T-helper 17 cell (primary cell): Measurements from ENCODE around the gene PRPS1L1. TPM values are rescaled to one million over a fixed set of nuclear protein-coding genes. Genes with fewer than 3 reads are reported as not detected.

Source experiments
- ATAC-seq: fragments of 150-1000 bp; cut with Tn5 transposase; 2 replicates; pipeline ENCODE4 v1.10.0; 2021; ENCODE audit warnings: mild to moderate bottlenecking, moderate library complexity
- DNase-seq, 3 donors: peaks; one replicate each; pipeline versions ENCODE4 v3.0.0 to v3.0.0-alpha.2; 2020 to 2021
- H3K9me3 ChIP-seq: one replicate; pipeline ENCODE4 v1.7.0; 2013; ENCODE audit warnings: low read length, mild to moderate bottlenecking; ENCODE audit not compliant: control insufficient read depth, poor library complexity, severe bottlenecking
- H3K27ac Mint-ChIP-seq: one replicate; pipeline ENCODE4 v1.8.0; 2022; ENCODE audit warnings: mild to moderate bottlenecking, moderate library complexity, mixed read lengths
- H3K27me3 Mint-ChIP-seq: one replicate; pipeline ENCODE4 v1.8.0; 2022; ENCODE audit warnings: mixed read lengths
- H3K36me3 Mint-ChIP-seq: one replicate; pipeline ENCODE4 v1.8.0; 2022; ENCODE audit warnings: low read depth, mixed read lengths
- H3K4me1 Mint-ChIP-seq: one replicate; pipeline ENCODE4 v1.8.0; 2022; ENCODE audit warnings: mild to moderate bottlenecking, mixed read lengths
- H3K4me3 Mint-ChIP-seq: one replicate; pipeline ENCODE4 v1.8.0; 2022; ENCODE audit warnings: mild to moderate bottlenecking, moderate library complexity, mixed read lengths
- total RNA-seq, 4 donors: library from RNA in 2 of 4; stranded (reverse) in 2 of 4; gene quantifications; one replicate each; pipeline ENCODE4 v1.2.3 and lab custom pipeline; 2022 to 2026

PRPS1L1 gene
- total RNA-seq, 2 donors from 2014 or later: not detected

DNA sequence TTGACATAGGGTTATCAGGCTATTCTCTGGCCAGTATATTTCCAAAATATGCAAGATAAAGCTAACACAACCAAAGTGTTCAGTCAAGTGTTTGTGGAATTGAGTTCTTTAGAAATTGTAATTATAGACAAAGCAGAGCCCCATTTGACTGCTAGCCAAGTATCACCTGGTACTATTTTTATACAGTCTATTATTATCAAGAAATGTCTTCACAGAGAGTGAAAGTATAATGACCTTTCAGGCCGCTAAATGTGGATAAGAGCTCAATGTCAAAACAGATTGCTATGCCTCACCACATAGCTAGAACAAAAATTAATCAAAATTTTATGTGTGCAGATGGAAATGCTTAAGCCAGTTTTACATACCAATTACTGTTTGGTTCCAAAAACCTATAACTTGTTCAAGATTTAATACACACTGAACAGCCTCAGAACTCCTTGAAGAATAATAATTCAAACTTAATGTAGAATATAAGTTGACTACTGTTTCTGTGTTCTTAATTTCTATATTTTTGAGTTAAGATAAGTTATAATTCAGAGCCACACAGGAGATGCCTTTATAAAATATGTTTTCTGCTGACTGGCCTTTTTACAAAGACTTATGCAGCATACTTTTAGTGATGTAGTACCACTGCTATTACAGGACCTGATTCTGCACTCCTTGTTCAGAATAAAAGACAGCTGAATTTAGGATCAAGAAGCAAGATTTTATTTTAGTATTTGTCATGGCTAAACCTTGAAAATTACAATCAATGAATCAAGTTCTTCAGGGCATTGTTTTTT lies 31.0 kb downstream of the PRPS1L1 start:
- H3K9me3 ChIP-seq: no peaks in the 10 kb centered on the region
- Mint-ChIP-seq H3K27me3 (peaks cover 8% of the 10 kb centered on the region), H3K4me3 (no peak overlapping the region), H3K4me1 (peaks cover 3% of the 10 kb centered on the region), H3K36me3 (peaks cover 3% of the 10 kb centered on the region), H3K27ac (no peak overlapping the region)
- DNase-seq: no peak
- ATAC-seq: no peak

GRCh38 chr7:17996040-17996439 lies 31.6 kb downstream of the PRPS1L1 start:
- ATAC-seq (no peak), DNase-seq (no peak)
- Mint-ChIP-seq H3K4me3 (no peak overlapping the region), H3K36me3 (peaks cover 3% of the 10 kb centered on the region), H3K4me1 (peaks cover 3% of the 10 kb centered on the region), H3K27ac (no peak overlapping the region), H3K27me3 (peaks cover 8% of the 10 kb centered on the region)
- no peaks in the 10 kb centered on the region for H3K9me3 ChIP-seq

GRCh38 chr7:17994079-17994850 lies 33.4 kb downstream of the PRPS1L1 start:
- no peak overlapping the region for H3K27ac Mint-ChIP-seq
- H3K4me1 Mint-ChIP-seq: peaks cover 3% of the 10 kb centered on the region
- H3K27me3 Mint-ChIP-seq: peaks cover 8% of the 10 kb centered on the region
- no peaks in the 10 kb centered on the region for H3K36me3 Mint-ChIP-seq
- no peaks in the 10 kb centered on the region for H3K9me3 ChIP-seq
- ATAC-seq (no peak), DNase-seq (no peak)
- no peak overlapping the region for H3K4me3 Mint-ChIP-seq

GRCh38 chr7:17991866-17992648 lies 35.6 kb downstream of the PRPS1L1 start:
- H3K9me3 ChIP-seq: no peaks in the 10 kb centered on the region
- DNase-seq (no peak), ATAC-seq (no peak)
- Mint-ChIP-seq H3K4me3 (peak overlapping the region; percentile 5), H3K27me3 (peaks cover 22% of the 10 kb centered on the region), H3K27ac (no peak overlapping the region), H3K36me3 (no peaks in the 10 kb centered on the region), H3K4me1 (peaks cover 3% of the 10 kb centered on the region)

DNA sequence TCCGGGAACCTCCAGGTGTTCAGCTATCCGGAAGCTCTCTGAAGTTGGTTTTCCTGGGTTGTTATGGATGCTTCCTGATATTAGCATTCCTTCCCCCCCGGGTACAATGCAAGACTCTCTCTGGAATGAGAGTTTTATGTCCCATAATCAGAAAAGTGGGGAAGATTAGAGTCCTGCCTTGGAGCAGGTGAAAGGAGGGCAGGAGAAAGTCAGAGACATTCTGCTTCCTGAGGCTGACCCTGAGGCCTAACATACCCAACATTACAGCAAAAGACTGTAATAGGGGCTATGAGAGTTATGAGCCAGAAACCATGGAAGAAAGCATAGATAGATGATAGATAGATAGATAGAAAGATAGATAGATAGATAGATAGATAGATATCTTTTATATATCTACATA lies 36.9 kb downstream of the PRPS1L1 start:
- H3K4me3 Mint-ChIP-seq: no peak overlapping the region
- H3K36me3 Mint-ChIP-seq: no peaks in the 10 kb centered on the region
- ATAC-seq (no peak), DNase-seq (no peak)
- H3K4me1 Mint-ChIP-seq: peaks cover 3% of the 10 kb centered on the region
- peaks cover 34% of the 10 kb centered on the region for H3K27me3 Mint-ChIP-seq
- no peak overlapping the region for H3K27ac Mint-ChIP-seq
- no peaks in the 10 kb centered on the region for H3K9me3 ChIP-seq

DNA sequence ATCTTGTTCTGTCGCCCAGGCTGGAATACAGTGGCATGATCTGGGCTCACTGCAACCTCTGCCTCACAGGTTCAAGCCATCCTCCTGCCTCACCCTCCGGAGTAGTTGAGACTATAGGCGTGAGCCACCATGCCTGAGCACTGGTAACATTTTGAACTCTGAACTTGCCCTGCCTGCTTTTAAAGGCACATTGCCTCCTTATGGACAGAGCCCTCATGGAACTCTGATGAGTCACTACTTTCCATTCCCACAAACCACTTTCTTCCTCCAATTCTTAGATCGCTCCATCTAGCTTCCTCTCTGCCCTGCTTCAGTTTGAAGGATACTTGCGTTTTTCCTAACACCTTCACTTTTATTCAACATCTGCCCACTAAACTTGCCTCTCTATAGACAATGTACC lies 38.1 kb downstream of the PRPS1L1 start:
- H3K4me3 Mint-ChIP-seq: no peak overlapping the region
- H3K27me3 Mint-ChIP-seq: peaks cover 36% of the 10 kb centered on the region
- H3K9me3 ChIP-seq: no peaks in the 10 kb centered on the region
- DNase-seq: no peak
- H3K36me3 Mint-ChIP-seq: no peaks in the 10 kb centered on the region
- no peak overlapping the region for H3K27ac Mint-ChIP-seq
- no peak for ATAC-seq
- H3K4me1 Mint-ChIP-seq: peaks cover 3% of the 10 kb centered on the region

DNA sequence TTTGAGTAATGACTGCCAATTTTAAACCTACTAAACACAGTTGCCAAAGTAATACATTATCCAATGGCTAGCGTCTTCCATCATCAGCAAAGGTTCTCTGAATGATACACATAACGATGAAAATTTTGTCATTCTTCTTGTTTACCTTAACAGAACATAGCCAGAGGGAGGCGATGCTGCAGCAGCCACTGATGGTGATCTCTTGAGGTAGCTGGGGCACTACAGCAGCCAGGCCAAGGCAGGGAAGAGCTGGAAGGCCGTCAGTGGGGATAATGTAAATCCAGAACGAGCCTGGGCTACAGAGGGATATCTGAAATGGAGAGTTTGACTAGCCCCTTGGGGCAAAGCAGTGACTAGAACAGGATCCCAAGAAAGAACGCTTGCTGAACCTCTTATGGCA lies 38.8 kb downstream of the PRPS1L1 start:
- Mint-ChIP-seq H3K27ac (no peak overlapping the region), H3K4me1 (peaks cover 3% of the 10 kb centered on the region), H3K4me3 (no peak overlapping the region), H3K27me3 (peaks cover 36% of the 10 kb centered on the region), H3K36me3 (no peaks in the 10 kb centered on the region)
- H3K9me3 ChIP-seq: no peaks in the 10 kb centered on the region
- ATAC-seq (no peak), DNase-seq (no peak)

DNA sequence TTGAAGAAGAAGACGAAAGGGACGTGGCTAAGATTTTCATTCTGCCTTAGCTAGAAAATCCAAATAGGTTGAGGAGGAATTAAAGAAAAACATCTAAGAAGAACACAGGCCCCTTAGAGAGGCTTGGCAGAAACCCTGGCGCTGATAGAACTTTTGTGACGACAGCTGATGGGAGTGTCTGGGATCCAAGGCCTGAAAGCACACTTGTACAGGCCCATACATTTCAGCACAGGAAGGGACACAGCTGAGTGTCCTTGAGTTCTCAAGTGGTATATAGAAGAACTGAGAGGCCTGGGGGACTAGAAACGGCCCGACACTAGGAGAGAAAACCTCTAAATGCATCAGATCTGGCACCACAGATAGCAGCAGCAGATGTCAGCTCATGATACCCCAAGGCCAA lies 39.5 kb downstream of the PRPS1L1 start:
- Mint-ChIP-seq H3K4me1 (peaks cover 3% of the 10 kb centered on the region), H3K4me3 (no peak overlapping the region), H3K27ac (no peak overlapping the region), H3K27me3 (peaks cover 34% of the 10 kb centered on the region), H3K36me3 (no peaks in the 10 kb centered on the region)
- ATAC-seq (no peak), DNase-seq (no peak)
- H3K9me3 ChIP-seq: no peaks in the 10 kb centered on the region

DNA sequence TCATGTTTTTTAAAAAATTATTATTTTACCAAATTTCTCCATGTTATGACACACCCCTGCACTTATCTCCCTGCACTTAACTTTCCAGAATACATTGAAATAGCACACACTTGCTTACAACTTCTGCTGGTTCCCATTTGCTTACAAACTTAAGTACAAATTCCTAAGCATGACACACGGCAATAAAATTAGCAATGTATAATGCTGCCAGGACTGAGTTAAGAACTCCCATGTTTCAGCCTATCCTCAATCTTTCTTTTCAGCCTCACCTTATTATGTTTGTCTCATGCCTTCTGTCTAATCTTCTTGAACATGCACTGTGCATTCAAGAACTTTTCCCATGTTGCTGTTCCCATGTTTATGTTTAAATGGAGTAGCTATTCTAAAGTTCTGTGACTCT lies 40.8 kb downstream of the PRPS1L1 start:
- Mint-ChIP-seq H3K4me3 (no peak overlapping the region), H3K4me1 (no peaks in the 10 kb centered on the region), H3K27me3 (peaks cover 28% of the 10 kb centered on the region), H3K36me3 (no peaks in the 10 kb centered on the region), H3K27ac (no peak overlapping the region)
- no peak for ATAC-seq
- no peak for DNase-seq
- H3K9me3 ChIP-seq: no peaks in the 10 kb centered on the region

DNA sequence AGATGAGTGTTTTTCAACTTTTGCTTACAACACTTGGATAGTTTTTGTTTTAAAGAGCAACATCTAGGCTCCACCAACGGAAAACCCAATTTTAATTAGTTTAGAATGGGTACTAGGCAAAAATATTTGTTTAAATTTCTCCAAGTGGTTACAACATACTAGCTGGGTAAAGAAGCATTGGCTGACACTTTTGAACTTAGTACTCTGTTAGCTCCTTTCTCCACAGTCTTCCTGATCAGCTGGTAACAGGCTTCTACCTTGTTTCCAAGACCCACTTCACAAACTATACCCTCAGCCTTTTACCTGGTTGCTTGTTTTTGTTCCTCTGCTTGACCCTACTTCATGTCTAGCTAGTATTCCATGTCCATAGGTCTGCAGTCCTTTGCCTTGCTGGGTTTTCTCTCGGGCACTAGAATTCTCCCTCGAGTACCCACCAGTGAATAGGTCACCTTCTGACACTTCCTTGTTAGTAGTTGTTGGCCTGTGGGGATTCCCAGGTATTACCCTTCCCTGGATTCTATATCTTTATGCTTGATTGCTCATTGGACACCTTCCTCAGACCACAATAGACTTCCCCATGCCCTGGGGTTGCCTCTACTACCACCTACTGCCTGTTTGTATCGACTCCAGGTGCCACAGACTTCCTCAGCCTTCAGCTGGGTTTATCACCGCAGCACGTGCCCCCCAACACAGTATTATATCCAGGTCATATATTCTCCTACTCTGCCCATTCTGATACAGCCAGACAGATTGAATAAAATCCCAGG lies 42.0 kb downstream of the PRPS1L1 start:
- DNase-seq (no peak), ATAC-seq (no peak)
- Mint-ChIP-seq H3K4me1 (no peaks in the 10 kb centered on the region), H3K36me3 (no peaks in the 10 kb centered on the region), H3K4me3 (no peak overlapping the region), H3K27ac (no peak overlapping the region), H3K27me3 (peaks cover 28% of the 10 kb centered on the region)
- no peaks in the 10 kb centered on the region for H3K9me3 ChIP-seq

DNA sequence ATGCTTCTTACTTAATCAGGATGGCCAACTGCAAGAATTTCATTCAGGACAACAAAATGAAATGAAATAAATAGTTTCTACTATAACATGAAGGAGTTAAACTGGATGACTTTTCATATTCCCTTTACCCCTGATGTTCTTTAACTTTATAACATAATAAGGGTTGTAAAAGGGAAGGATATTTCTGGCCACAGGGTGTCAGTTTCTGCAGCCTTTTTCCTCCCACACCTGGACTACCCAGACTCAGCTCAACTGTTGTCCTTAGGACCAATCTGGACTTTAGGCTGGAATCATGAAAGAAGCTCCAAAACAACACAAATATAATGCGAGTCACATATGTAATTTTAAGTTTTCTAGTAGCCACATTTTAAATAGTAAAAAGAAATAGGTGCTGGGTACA lies 43.4 kb downstream of the PRPS1L1 start:
- H3K4me3 Mint-ChIP-seq: no peak overlapping the region
- ATAC-seq (no peak), DNase-seq (no peak)
- H3K27ac Mint-ChIP-seq: no peak overlapping the region
- peaks cover 28% of the 10 kb centered on the region for H3K27me3 Mint-ChIP-seq
- no peaks in the 10 kb centered on the region for H3K36me3 Mint-ChIP-seq
- no peaks in the 10 kb centered on the region for H3K4me1 Mint-ChIP-seq
- H3K9me3 ChIP-seq: no peaks in the 10 kb centered on the region

DNA sequence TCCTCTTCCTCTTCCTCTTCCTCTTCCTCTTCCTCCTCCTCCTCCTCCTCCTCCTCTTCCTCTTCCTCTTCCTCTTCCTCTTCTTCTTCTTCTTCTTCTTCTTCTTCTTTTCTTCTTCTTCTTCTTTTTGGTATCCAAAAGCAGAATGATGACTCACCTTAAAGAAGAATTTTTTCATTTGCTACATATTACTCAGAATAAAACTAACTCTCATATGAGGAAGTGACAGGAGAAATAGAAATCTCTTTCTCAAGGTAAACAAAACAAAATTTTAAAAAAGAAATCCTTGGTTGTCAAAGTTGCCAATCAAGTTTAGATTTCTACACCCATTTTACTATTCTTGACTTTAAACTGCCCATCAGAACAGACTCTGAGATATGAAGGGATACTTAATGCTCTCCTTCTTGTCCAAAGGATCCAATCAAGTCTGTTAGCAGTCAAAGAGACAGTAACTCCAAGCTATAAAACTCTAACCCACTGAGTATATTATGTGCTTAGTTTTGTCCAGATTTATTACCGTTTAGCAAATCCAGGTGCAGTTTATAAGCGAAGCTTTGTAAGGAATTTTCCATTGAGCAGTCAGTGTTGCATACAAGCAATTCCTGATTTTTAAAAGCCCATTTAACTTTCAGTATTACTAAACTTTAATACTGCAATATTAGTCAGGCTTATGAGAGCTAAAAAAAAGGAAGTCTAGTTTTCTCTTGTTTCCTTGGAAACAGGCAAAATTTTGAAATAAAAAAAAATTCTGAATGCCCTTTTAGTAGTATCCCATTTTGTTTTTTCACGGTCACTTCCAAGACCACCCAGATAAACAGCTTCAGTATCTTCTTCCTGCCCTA lies 44.2 kb downstream of the PRPS1L1 start:
- Mint-ChIP-seq H3K27ac (no peak overlapping the region), H3K4me1 (no peaks in the 10 kb centered on the region), H3K4me3 (no peak overlapping the region), H3K27me3 (peaks cover 21% of the 10 kb centered on the region), H3K36me3 (no peaks in the 10 kb centered on the region)
- ATAC-seq: no peak
- DNase-seq: no peak
- no peaks in the 10 kb centered on the region for H3K9me3 ChIP-seq
